HG03439 (cell line): Measurements from ENCODE around the gene TARP.

Experiments used
- ATAC-seq: cut with Tn5 transposase; IDR thresholded peaks from one replicate; pipeline ENCODE4 v1.9.1; 2021; ENCODE audit warnings: mild to moderate bottlenecking, moderate library complexity; ENCODE audit not compliant: unreplicated experiment

Gene TARP

DNA sequence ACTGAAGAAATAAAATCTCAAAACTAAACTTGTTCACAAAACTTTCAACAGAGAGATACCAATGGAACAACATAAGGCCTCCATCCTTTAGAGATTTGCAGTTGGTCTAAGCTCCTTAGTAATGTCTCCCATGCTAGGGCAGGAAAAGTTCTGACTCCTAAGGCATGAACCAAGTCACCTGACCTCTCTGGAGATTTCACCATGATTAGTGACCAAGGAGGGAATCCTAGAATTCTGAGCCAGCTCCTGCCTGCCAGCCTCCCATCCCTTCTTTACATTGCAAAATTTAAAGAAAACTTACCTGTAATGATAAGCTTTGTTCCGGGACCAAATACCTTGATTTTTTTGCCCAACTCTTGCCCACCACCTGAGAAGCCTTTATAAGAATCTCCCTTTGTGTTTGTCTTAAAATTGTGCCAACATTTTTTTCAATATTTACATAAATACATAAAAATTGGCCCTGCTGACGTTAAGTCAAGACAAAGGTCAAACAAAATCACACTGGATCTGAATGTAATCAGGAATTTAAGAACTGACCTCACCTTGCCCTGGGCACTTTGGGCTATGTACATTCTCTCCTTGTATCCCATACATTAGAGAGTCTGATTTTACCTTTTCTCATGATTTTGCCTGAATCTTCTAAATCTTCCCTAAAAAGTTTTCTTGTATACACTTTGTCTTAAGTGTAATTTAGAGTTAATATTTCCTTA lies at the start of gene TARP:
Gene TARP, minus strand, starts transcription at position 351 of the 710 bp plus-strand sequence.
- no peak for ATAC-seq

GRCh38 chr7:38323156-38323555 lies 49.7 kb upstream of the TARP start:
- ATAC-seq: no peak

DNA sequence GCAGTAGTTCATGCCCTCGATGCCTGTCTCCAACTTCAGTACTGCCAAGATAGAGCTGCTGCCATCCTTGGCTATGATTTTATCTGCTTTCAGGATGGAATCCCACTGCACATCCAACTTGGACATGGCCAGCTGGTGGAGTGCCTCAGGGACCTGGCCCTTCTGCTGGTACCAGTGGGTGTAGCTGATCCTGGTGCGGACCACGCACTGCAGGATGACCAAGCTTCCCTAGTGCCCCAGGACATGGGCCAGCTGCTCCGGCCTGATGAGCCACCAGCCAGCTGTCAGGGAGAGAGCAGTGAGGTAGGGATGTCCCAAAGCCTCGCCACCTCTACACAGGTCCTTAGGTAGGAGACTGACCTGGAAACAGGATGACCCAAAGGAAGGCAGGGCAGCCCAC lies 49.0 kb upstream of the TARP start:
- ATAC-seq: no peak

GRCh38 chr7:38321967-38322366 lies 48.5 kb upstream of the TARP start:
- no peak for ATAC-seq

DNA sequence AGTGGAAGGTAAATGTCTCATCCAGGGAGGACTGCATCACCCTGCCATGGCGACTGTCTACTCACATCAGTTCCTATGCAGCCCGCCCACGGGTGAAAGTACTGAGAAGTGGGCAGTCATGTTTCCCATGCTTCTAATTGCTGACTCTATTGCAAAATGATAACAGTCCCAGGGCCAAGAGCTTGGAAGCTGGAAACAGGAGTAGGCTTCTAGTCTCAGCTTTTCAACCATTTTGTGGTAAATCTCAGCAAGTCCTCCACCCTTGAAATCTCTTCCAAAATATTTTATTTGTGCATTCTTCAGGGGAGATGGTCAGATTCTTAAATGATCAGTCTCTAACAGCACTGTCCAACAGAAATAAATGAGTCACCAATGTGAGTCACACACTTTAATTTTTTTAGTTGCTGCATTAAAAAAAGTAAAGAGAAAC lies 48.1 kb upstream of the TARP start:
- no peak for ATAC-seq

- no peak for ATAC-seq
Measured at GRCh38 chr7:38321050-38321449, 47.6 kb upstream of the TARP start.

DNA sequence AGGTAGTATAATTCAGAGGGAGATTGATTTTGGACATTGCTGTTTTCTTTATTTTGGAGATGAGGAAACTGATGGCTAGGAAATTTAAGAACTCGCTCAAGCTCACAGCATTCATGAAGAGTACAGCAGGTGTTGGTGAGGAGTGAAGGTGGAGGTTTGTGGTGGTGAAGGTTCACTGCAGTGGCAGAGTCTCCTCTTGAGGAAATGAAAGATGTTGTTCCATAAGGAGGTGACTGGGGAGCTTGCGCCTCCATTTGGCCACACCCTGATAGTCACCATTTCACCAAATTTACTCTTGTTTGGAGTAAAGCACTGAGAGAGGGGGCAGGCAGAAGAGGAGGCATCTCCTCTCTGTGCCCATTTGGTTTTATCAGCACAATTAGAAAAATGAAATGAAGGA lies 46.4 kb upstream of the TARP start:
- no peak for ATAC-seq

DNA sequence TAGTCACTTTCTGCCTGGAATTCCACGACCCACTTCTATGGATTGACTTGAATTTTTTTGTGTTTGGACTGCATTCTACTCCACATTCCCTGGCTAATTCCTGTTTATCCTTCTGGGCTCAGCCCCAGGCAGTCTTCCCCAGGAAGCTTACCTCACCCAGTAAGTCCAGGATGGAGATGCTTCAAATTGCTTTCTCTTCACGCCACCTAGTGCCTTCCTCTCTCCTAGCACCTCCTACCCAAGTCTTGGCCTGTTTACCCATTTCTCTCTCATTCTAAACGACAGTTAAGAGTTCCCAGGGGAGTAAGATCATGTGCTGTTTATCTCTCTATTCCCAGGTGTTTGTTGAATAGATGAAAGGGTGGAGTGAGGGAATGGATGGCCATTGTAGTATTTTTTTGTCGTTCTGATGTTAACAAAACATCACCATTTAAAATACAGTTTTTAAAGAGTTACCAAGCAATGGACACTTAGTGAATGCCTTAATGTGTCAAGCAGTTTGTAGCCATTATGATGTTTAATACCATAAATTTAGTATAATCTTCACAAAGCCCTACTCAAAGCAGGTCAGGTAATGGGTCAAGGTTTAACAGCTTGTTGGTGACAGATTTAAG lies 45.5 kb upstream of the TARP start:
- ATAC-seq: no peak

GRCh38 chr7:38318241-38318640 lies 44.8 kb upstream of the TARP start:
- no peak for ATAC-seq

GRCh38 chr7:38317515-38317914 lies 44.1 kb upstream of the TARP start:
- ATAC-seq: no peak

DNA sequence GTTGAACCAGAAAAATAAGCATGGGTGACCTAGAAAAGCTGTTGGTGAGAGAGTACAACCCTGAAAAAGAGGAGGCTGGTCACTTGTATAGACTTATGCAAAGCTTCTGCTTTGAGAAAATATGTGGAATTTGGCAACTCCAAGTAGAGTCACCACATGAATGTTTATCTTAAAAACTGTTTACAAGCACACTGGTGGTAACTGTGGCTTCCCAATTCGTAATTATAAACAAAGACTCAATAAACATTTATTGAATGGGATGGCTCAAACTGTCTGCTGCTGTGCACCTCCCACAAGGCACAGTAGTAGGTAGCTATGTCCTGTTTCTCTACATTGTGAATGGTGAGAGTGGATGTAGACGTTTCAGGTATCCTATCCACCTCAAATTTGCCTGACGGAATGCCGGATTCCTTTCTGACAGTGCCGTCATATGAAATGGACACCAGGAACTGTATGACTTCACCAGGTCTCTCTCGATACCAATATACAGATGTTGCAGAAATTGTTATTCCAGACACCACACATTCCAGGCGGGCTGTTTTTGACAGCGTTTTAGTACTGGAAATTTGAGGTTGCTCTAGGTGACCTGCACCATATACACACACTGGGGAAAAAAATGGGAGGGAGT lies 43.4 kb upstream of the TARP start:
- no peak for ATAC-seq

DNA sequence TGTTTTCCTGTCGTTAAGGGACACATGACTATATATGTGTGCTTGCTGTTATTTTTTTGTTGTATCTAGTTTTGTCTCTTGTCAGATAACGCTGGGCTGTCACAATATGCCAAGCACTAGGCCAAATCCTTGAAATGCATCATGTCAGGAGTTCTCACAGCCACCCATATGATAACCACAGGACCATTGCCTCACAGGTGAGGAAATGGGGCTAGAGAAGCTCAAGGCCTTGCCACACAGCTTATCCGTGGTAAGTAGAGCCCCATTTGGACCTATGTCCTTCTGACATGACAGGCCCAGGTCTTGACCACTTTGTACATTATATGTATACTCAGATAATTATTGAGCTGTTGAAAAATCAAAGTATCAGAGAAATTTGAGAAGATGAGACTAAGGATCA lies 42.0 kb upstream of the TARP start:
- no peak for ATAC-seq

GRCh38 chr7:38312821-38313220 lies 39.4 kb upstream of the TARP start:
- no peak for ATAC-seq

DNA sequence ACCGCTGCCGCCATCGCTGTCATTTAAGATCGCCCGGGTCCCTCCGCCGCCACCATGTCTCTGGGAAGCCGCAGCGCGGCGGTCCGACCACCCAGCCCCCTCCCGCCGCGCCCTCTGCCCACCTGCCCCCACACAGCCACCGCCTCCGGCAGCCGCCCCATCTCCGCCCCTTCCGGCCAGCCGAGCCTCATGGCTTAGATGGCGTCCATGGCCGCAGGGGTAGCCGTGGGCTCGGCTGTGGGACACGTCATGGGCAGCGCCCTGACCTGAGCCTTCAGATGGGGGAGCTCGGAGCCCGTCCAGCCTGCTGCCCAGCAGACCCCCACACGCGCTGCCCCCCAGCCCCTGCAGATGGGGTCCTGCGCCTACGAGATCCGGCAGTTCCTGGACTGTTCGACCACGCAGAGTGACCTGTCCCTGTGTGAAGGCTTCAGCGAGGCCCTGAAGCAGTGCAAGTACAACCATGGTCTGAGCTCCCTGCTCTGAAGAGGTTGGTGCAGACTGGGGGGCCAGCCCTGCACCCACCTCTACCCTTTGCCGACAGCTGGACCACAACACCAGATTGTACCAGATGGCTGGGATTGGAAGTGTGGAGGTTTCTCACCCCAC lies 38.0 kb upstream of the TARP start:
- ATAC-seq: no peak

- ATAC-seq: no peak
Measured at GRCh38 chr7:38310591-38311101, 37.2 kb upstream of the TARP start.

DNA sequence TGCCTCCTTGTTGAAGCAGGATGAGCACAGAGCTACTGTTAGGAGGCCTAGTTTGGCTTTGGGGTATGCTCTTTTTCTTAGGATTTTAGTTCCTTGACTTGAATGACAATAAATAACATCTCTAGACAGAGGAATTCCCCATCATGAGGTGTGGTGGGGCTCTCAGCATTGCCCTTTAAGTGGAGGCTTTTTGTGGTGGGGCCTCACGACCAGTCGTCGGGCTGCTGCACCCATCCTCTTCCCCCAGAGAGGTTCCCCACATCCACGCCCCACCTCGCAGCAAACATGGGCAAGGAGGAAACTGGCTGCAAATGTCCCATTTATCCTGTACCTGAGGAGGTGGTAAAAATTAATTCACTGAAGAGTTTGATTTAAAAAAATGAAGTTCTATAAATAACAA lies 36.1 kb upstream of the TARP start:
- no peak for ATAC-seq

GRCh38 chr7:38308140-38308539 lies 34.7 kb upstream of the TARP start:
- ATAC-seq: no peak

GRCh38 chr7:38307640-38308039 lies 34.2 kb upstream of the TARP start:
- no peak for ATAC-seq

GRCh38 chr7:38306914-38307313 lies 33.5 kb upstream of the TARP start:
- ATAC-seq: no peak

DNA sequence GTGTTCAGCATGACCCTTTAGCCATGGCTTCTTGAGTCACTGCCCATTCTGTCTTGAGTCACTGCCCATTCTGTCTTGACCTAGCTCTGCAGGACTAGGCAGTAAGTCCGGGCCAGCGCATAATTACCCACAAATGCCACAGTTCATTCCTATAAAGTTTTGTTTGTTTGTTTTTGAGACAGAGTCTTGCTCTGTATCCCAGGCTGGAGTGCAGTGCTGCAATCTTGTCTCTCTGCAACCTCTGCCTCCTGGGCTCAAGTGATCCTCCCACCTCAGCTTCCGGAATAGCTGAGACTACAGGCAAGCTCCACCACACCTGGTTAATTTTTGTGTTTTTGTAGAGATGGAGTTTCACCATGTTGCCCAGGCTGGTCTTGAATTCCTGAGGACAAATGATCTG lies 32.7 kb upstream of the TARP start:
- ATAC-seq: no peak

- no peak for ATAC-seq
Measured at GRCh38 chr7:38303866-38304265, 30.4 kb upstream of the TARP start.

DNA sequence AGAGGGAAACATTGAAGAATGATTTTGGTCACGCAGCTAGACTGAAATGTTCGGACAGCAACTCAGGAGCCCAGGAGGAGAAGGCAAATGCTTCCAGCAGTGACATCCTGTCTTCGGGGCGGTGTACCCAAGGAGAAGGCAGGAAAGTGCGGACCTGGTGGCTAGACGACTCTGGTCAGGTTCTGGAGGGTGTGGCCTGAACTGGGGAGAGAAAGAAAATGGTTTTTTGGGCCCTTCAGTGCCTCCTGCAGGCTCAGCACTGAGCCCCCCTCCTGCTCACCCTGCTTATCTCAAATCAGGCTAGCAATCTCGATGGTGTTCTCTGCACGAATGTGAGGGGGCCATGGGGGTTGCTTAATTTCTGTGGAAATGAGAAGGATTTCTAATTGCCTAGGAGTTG lies 26.7 kb upstream of the TARP start:
- no peak for ATAC-seq
